Measurements from ENCODE around the gene PWP1.
"Not testable (repeated sequence)": the region's sequence is repeated elsewhere in the genome, so short reads cannot be mapped to it uniquely, and the experiment has no call there.

The PWP1 gene

GRCh38 chr12:107684029-107684795 lies 1.4 kb upstream of the PWP1 start:
- Histone ChIP-seq H3K36me3 (ENCODE audit: control insufficient read depth, insufficient read depth, low read length) (peaks cover 9% of the 10 kb centered on the region), H3K4me1 (ENCODE audit: control insufficient read depth, insufficient read depth, low read length) (no peaks in the 10 kb centered on the region), H3K27ac (ENCODE audit: insufficient read depth, low read depth, low read length, poor library complexity, severe bottlenecking) (no peak overlapping the region), H3K27me3 (ENCODE audit: control insufficient read depth, insufficient read depth, low read length, poor library complexity, severe bottlenecking) (no peaks in the 10 kb centered on the region), H3K4me3 (ENCODE audit: insufficient read depth, low read depth, low read length) (no peak overlapping the region), H3K9me3 (ENCODE audit: control insufficient read depth, low read length) (no peaks in the 10 kb centered on the region)
- 81 to 83% methylated on average over 3 of the region's 3 CpGs for WGBS, 2 experiments

GRCh38 chr12:107684990-107685359 lies 624 bp upstream of the PWP1 start:
- Histone ChIP-seq H3K27me3 (ENCODE audit: control insufficient read depth, insufficient read depth, low read length, poor library complexity, severe bottlenecking) (no peaks in the 10 kb centered on the region), H3K36me3 (ENCODE audit: control insufficient read depth, insufficient read depth, low read length) (peaks cover 15% of the 10 kb centered on the region), H3K4me1 (ENCODE audit: control insufficient read depth, insufficient read depth, low read length) (no peaks in the 10 kb centered on the region), H3K4me3 (ENCODE audit: insufficient read depth, low read depth, low read length) (peak overlapping the region; percentile 93), H3K27ac (ENCODE audit: insufficient read depth, low read depth, low read length, poor library complexity, severe bottlenecking) (peak overlapping the region; percentile 73), H3K9me3 (ENCODE audit: control insufficient read depth, low read length) (no peaks in the 10 kb centered on the region)
- WGBS, 2 experiments: 40% methylated on average over 8 to 9 of the region's 9 CpGs

DNA sequence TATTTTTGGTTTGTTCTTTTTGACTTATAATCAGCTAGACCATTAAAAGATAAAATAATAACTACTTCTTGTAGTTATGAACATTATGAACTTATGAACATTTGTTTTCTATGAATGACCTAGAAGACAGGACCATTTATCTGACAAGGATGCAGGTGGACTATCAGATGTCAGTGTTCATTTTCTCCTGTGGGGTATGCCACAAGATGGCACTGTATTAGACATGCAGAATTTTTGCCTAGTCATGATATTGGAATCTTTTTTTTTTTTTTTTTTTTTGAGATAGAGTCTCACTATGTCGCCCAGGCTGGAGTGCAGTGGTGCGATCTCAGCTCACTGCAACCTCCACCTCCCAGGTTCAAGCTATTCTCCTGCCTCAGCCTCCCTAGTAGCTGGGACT lies 10.2 kb downstream of the PWP1 start:
- H3K27ac ChIP-seq (ENCODE audit: insufficient read depth, low read depth, low read length, poor library complexity, severe bottlenecking); H3K27me3 ChIP-seq (ENCODE audit: control insufficient read depth, insufficient read depth, low read length, poor library complexity, severe bottlenecking); H3K4me1 ChIP-seq (ENCODE audit: control insufficient read depth, insufficient read depth, low read length); H3K4me3 ChIP-seq (ENCODE audit: insufficient read depth, low read depth, low read length); H3K9me3 ChIP-seq (ENCODE audit: control insufficient read depth, low read length): not testable (repeated sequence)
- WGBS, 2 experiments: 86 to 100% methylated on average over 2 of the region's 2 CpGs
- H3K36me3 ChIP-seq (ENCODE audit: control insufficient read depth, insufficient read depth, low read length): peaks cover 52% of the 10 kb centered on the region

GRCh38 chr12:107702106-107702505 lies 16.5 kb downstream of the PWP1 start:
- no peak overlapping the region for H3K27ac ChIP-seq (ENCODE audit: insufficient read depth, low read depth, low read length, poor library complexity, severe bottlenecking)
- H3K9me3 ChIP-seq (ENCODE audit: control insufficient read depth, low read length): peaks cover 9% of the 10 kb centered on the region
- 86 to 97% methylated on average over 4 of the region's 4 CpGs for WGBS, 2 experiments
- no peaks in the 10 kb centered on the region for H3K4me1 ChIP-seq (ENCODE audit: control insufficient read depth, insufficient read depth, low read length)
- no peak overlapping the region for H3K4me3 ChIP-seq (ENCODE audit: insufficient read depth, low read depth, low read length)
- H3K27me3 ChIP-seq (ENCODE audit: control insufficient read depth, insufficient read depth, low read length, poor library complexity, severe bottlenecking): no peaks in the 10 kb centered on the region
- H3K36me3 ChIP-seq (ENCODE audit: control insufficient read depth, insufficient read depth, low read length): peaks cover 57% of the 10 kb centered on the region

DNA sequence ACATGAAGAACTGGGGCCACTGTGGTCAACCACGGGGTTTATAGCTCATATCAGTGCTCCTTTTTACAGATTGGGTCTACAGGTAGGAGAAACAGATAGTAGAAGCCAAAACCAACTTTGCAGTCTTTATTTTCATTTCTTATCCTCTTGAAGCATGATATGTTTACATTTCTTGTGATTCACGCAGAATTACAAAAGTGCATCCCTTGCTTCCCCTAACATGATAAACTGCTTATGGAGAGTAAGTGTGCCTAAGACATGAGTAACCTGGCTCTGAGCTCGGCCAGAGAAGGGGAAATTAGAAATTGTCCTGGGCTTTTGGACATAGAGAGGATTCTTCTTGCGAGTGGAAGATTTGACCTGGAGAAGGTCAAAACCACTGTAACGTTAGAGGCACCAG lies 18.4 kb downstream of the PWP1 start:
- no peak overlapping the region for H3K27ac ChIP-seq (ENCODE audit: insufficient read depth, low read depth, low read length, poor library complexity, severe bottlenecking)
- no peaks in the 10 kb centered on the region for H3K27me3 ChIP-seq (ENCODE audit: control insufficient read depth, insufficient read depth, low read length, poor library complexity, severe bottlenecking)
- no peaks in the 10 kb centered on the region for H3K4me1 ChIP-seq (ENCODE audit: control insufficient read depth, insufficient read depth, low read length)
- peaks cover 47% of the 10 kb centered on the region for H3K36me3 ChIP-seq (ENCODE audit: control insufficient read depth, insufficient read depth, low read length)
- peaks cover 9% of the 10 kb centered on the region for H3K9me3 ChIP-seq (ENCODE audit: control insufficient read depth, low read length)
- no peak overlapping the region for H3K4me3 ChIP-seq (ENCODE audit: insufficient read depth, low read depth, low read length)
- WGBS, 2 experiments: 95% methylated on average over 5 of the region's 5 CpGs

- not testable (repeated sequence) for H3K27me3 ChIP-seq (ENCODE audit: control insufficient read depth, insufficient read depth, low read length, poor library complexity, severe bottlenecking); H3K4me1 ChIP-seq (ENCODE audit: control insufficient read depth, insufficient read depth, low read length); H3K9me3 ChIP-seq (ENCODE audit: control insufficient read depth, low read length); H3K4me3 ChIP-seq (ENCODE audit: insufficient read depth, low read depth, low read length); H3K27ac ChIP-seq (ENCODE audit: insufficient read depth, low read depth, low read length, poor library complexity, severe bottlenecking)
- H3K36me3 ChIP-seq (ENCODE audit: control insufficient read depth, insufficient read depth, low read length): peaks cover 44% of the 10 kb centered on the region
- 94 to 97% methylated on average over 4 of the region's 5 CpGs for WGBS, 2 experiments
These were observed 19.9 kb downstream of the PWP1 start for GRCh38 chr12:107705522-107705921.

DNA sequence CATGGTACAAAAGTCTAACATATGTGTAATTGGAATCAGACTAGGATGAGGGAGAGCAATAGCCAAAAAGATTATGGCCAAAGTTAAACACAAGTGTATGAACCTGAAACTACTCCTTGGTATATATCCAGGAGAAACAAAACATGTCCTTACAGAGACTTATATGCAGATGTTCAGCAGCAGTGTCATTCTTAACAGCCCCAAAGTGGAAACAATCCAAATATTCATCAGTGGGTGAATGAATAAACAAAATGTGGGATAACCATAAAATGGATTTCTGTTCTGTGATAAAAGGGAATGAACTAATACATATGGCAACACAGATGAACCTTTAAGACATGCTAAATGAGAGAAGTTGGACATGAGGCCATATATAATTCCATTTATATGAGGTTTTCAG lies 30.2 kb downstream of the PWP1 start:
- Histone ChIP-seq H3K4me3 (ENCODE audit: insufficient read depth, low read depth, low read length) (no peak overlapping the region), H3K36me3 (ENCODE audit: control insufficient read depth, insufficient read depth, low read length) (peaks cover 7% of the 10 kb centered on the region), H3K27me3 (ENCODE audit: control insufficient read depth, insufficient read depth, low read length, poor library complexity, severe bottlenecking) (no peaks in the 10 kb centered on the region), H3K27ac (ENCODE audit: insufficient read depth, low read depth, low read length, poor library complexity, severe bottlenecking) (no peak overlapping the region), H3K9me3 (ENCODE audit: control insufficient read depth, low read length) (no peaks in the 10 kb centered on the region), H3K4me1 (ENCODE audit: control insufficient read depth, insufficient read depth, low read length) (no peaks in the 10 kb centered on the region)

- 100% methylated on average over 1 of the region's 1 CpG for WGBS, 2 experiments
- Histone ChIP-seq H3K9me3 (ENCODE audit: control insufficient read depth, low read length) (no peaks in the 10 kb centered on the region), H3K27ac (ENCODE audit: insufficient read depth, low read depth, low read length, poor library complexity, severe bottlenecking) (no peak overlapping the region), H3K4me1 (ENCODE audit: control insufficient read depth, insufficient read depth, low read length) (no peaks in the 10 kb centered on the region), H3K36me3 (ENCODE audit: control insufficient read depth, insufficient read depth, low read length) (no peaks in the 10 kb centered on the region), H3K27me3 (ENCODE audit: control insufficient read depth, insufficient read depth, low read length, poor library complexity, severe bottlenecking) (no peaks in the 10 kb centered on the region), H3K4me3 (ENCODE audit: insufficient read depth, low read depth, low read length) (no peak overlapping the region)
These were observed 33.0 kb downstream of the PWP1 start for GRCh38 chr12:107718606-107719005.

GRCh38 chr12:107727327-107727726 lies 41.7 kb downstream of the PWP1 start:
- not testable (repeated sequence) for H3K4me3 ChIP-seq (ENCODE audit: insufficient read depth, low read depth, low read length); H3K9me3 ChIP-seq (ENCODE audit: control insufficient read depth, low read length); H3K36me3 ChIP-seq (ENCODE audit: control insufficient read depth, insufficient read depth, low read length); H3K27me3 ChIP-seq (ENCODE audit: control insufficient read depth, insufficient read depth, low read length, poor library complexity, severe bottlenecking); H3K4me1 ChIP-seq (ENCODE audit: control insufficient read depth, insufficient read depth, low read length); H3K27ac ChIP-seq (ENCODE audit: insufficient read depth, low read depth, low read length, poor library complexity, severe bottlenecking)
- 100% methylated on average over 1 of the region's 1 CpG; no CpG with 5 or more reads in 1 of the 2 experiments for WGBS, 2 experiments

- H3K36me3 ChIP-seq (ENCODE audit: control insufficient read depth, insufficient read depth, low read length); H3K27me3 ChIP-seq (ENCODE audit: control insufficient read depth, insufficient read depth, low read length, poor library complexity, severe bottlenecking); H3K4me3 ChIP-seq (ENCODE audit: insufficient read depth, low read depth, low read length); H3K27ac ChIP-seq (ENCODE audit: insufficient read depth, low read depth, low read length, poor library complexity, severe bottlenecking); H3K4me1 ChIP-seq (ENCODE audit: control insufficient read depth, insufficient read depth, low read length); H3K9me3 ChIP-seq (ENCODE audit: control insufficient read depth, low read length): not testable (repeated sequence)
- no CpG with 5 or more reads among the region's 1 CpG for WGBS, 2 experiments
These were observed 42.1 kb downstream of the PWP1 start for GRCh38 chr12:107727742-107728141.

All from ectodermal cell (in vitro differentiated cells).